Left hindlimb (tissue), 1 donor: Measurements from ENCODE around the gene CEP70.
"Not testable (repeated sequence)": the region's sequence is repeated elsewhere in the genome, so short reads cannot be mapped to it uniquely, and the experiment has no call there.

Experiments
- DNase-seq: peaks from one replicate; pipeline ENCODE4 v3.0.0-alpha.2; 2018

CEP70 gene

DNA sequence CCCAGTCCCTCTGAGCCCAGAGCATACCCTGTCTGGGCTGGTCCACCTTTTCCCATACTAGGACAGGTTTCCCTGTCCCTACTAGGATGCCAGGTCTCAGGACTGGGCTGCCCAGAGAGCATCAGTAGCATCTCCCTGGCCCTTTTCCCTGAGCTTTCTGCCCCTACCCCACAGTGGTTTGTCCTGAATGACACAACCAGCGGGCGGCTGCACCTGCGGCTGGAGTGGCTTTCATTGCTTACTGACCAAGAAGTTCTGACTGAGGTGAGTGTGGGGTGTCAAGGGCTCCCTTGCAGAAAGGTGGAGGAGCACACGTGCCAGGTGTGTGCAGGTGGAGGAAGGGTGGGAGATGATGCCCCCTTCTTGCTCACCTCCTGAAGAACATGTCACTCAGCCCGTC, 126.1 kb downstream of the CEP70 start:
- no peak for DNase-seq

DNA sequence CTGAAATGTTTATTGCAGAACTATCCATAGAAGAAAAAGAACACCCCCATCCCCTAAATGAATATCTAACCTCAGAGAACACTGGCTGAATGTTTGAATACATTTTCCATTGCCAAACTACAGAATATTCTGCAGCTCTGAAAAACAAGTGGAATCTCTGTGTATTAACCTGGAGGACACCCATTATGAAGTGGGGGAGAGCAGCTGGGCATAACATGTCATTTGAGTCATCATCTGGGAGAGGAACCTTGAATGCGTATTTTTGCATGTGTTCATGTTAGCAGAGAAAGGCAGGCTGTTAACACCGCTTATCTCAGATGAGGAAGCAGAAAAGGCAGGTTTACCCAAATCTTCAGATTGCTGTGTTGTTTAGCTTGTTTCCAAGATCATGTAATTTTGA, 128.1 kb downstream of the CEP70 start:
- DNase-seq: no peak

DNA sequence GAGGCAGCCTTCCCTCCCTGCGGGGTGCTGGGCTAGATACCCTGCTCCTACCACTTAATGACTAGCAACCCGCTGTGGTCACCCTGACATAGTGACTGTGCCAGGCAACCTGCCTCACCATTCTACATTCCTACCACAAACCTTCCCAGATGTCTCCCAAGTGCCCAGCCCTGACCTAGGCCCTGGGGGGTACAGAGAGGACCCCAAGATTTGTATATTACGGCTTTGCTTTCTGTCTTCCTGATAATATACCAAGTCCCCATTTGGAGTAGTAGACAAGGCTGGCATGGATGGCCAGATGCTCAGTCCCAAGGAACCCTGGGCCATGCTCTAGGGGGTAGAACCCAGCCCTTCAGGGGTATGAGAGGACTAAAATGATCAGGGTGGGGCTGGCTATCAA, 128.6 kb downstream of the CEP70 start:
- DNase-seq: no peak

DNA sequence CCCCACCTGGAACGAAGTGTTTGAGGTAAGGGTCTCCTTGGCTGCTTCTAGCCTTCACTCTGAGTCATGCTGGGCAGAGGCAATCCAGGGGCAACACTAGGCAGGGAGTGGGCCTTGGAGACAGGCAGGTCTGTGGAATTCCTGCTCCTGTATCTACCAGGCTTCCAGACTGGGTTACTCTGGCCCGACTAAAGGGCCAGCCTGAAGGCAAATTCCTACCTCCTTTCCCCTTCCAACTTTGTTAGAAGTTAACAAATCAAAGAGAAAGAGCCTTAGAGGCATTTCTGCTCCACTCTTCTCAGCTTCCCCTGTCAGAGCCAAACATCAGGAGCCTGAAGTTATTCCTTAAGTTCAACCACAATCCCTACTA, 129.6 kb downstream of the CEP70 start:
- no peak for DNase-seq

DNA sequence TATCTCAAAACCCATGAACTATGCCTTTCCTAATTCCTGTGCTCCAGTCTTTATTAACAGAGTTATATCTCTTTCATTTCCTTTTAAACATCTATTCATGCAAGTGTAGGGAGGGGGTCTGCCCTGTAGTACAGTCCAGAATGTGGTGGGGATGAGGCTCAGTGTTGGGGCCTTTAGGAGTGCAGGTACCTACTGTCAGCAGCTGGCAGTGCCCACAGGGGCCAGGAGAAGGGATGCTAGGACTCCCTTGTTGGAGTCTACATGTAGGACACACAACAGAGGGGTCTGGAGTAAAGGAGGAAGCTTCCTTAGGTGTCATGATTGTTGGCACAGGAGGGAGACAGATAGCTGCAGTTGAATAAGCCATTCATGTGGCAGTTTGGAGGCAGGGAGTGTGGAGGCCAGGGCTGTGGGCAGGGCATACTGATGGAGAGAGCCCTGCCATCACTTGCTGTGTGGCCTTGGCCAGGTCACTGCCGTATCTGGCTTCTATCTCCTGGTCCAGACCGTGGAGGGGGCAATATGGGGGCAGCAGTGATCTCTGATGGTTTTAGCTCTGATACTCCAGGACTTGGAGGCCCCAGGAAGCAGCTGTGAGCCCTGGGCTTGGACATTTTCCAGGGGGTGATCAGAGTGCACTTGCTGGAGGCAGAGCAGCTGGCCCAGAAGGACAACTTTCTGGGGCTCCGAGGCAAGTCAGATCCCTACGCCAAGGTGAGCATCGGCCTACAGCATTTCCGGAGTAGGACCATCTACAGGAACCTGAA, 130.2 kb downstream of the CEP70 start:
- DNase-seq: no peak

DNA sequence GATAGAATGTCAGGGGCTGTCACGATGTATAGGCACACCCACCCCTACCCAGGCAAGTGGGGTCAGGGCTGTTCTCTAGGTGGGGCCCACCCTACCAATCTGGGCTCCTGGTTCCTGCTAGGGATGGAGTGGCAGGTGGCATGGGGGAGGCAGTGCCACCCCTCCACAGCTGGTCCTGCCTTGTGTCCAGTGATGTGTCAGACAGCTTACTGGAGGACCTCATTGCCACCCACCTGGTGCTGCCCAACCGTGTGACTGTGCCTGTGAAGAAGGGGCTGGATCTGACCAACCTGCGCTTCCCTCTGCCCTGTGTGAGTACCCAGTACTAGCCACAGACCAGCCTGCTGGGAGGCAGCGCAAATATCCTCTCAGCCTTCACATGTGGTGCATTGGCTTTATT, 132.2 kb downstream of the CEP70 start:
- no peak for DNase-seq

DNA sequence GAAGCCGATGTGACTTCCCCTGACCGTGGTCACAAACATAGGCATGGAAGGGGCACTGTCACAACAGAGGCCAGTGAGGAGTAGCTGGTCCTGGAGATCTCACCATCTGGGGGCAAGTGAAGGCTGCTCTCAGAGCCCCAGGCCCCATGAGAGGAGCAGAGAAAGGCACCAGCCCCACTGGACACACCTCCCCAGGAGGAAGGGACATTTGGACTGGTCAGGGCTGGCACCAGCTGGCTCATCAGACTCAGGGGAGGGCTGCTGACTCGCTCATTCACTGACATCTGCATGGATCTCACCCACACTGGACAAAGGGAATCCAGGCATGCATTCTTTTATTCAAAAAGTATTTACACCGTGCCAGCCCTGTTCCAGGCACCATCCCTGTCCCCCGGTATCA, 132.8 kb downstream of the CEP70 start:
- no peak for DNase-seq

DNA sequence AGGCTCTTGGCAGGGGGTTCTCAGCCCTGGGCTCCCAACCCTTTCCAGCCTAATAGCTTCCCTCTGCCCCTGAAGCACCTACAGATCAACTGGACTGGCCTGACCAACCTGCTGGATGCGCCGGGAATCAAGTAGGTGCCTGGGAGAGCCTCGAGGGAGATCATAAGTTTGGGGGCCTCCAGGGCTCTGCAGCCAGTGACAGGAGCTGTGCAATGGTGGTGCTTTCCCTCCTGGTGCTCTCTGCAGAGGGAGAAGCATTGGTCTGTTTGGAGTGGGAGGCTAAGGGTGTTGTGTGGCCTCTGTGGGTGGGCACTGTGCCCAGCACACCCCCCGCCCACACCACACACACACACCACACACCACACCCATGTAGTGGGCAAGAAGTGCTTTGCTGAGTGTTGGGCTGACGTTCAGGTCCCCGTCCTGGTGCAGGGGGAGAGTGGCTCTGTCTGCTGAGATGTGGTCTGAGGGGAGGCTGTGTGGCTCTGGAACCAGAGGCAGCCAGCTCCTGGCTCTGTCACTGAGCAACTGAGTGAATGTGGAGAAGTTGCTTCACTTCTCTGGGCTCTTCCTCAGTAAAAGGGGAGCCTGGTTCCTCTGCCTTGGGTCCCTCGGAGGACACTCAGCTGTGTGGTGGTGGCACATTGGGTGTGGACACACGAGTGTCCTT, 133.4 kb downstream of the CEP70 start:
- no peak for DNase-seq

DNA sequence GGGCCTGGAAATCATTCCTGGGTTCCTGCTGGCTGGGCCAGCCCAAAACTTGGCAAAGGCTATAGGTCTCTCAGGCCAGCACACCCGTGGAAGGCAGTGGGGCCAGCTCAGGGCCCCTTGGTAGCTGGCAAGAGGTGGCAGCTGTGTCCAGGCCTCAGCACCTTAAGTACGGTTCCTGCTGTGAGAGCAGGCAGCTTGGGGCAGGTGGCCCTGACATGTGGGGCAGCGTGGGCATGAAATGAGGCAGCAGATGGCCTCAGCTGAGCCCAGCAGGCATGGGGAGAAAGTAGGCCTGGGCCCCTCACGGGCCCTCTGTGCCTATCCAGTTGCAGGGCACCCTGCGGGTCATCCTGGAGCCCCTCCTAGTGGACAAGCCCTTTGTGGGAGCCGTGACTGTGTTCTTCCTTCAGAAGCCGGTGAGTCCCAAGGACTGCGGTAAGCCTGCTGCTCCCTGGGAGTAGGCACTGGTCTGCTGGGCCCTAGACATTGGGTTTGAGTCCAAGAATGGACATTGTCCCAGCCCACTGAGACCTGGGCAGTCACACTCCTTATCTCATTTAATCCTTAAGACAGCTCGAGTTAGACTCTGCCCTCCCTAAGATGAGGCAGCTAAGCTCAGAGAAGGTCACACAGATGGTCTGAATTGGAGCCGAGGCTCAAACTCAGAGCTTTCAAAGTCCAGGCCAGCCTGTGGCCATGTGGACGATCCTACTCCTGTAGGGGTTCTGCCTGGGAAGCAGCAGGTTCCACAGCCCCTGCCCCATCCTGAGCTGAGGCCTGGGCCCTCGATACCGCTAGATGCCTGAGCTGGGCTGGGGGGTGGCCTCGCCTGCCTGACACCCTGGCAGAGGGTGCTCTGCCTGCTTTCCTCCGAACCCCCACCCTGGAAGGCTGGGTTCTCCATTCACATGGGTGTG, 134.2 kb downstream of the CEP70 start:
- no peak for DNase-seq

DNA sequence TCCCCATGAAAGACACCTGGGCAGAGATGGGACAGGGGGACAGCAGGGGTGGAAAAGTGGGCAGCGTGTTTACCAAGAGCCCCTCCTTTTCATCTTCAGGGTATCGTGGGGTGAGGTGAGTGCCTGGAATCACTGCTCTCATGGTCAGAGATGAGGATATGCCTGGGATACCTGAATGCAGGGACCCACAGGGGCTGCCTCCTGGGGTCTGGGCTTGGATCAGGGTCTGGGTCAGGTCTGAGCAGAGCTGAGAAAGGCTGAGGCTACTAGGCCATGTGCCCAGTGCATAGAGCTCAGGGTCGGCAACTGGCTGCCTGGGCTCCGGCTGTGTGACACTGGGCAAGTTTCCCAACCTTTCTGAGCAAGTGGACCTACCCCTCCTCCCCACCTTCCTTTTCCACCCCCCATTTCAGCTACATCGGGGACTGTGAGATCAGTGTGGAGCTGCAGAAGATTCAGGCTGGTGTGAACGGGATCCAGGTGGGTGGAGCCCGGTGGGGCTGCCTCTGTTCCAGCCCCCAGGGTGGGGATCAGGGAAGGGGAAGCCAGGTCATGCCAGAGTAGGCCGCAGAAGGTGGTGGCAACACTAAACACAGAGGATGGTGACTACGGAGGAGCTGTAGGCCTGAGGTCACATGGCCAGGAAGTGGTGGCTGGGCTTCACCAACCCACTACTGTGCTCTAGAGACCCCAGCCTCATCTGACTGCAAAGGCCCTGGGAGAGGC, 135.1 kb downstream of the CEP70 start:
- DNase-seq: no peak

DNA sequence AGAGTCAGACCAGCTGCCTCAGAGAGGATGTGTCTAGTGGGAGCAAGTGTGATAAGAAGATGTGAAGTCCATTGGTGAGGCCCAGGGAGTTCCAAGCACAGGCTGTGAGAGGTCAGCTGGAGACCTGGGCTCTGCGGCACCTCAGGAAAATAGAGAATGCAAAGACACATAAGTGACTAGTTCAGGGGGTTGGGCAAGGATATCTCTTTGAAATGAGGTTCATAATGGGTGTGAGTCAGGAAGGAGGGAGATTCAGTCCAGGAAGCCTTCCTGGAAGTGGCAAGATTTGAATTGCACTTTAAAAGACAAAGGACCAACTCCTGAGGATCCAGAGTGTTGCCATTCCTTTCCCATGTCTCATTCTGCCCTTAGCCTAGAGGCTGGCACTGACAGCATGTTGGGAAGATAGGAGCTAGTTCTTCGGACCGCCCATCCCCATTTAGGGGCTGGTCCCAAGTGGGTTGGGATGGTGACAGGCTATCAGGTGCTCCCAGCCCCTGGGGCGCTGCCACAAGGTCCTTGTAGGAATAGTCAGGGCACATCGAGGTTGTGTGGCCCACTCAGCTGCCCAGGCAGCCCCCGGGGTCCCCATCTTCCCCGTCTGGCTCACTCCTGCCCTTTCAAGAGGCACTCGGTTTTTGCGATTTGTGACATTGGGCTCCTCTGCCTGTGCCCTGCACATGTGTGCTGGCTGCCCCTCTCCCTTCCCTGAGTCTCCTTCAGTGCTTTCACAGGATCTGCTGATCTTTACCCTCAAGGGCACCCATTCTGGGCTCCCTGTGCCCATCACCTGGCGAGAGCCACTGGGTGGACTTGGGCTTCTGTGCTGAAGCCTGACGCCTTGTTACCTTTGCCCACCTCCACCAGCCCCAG, 136.0 kb downstream of the CEP70 start:
- DNase-seq: no peak

DNA sequence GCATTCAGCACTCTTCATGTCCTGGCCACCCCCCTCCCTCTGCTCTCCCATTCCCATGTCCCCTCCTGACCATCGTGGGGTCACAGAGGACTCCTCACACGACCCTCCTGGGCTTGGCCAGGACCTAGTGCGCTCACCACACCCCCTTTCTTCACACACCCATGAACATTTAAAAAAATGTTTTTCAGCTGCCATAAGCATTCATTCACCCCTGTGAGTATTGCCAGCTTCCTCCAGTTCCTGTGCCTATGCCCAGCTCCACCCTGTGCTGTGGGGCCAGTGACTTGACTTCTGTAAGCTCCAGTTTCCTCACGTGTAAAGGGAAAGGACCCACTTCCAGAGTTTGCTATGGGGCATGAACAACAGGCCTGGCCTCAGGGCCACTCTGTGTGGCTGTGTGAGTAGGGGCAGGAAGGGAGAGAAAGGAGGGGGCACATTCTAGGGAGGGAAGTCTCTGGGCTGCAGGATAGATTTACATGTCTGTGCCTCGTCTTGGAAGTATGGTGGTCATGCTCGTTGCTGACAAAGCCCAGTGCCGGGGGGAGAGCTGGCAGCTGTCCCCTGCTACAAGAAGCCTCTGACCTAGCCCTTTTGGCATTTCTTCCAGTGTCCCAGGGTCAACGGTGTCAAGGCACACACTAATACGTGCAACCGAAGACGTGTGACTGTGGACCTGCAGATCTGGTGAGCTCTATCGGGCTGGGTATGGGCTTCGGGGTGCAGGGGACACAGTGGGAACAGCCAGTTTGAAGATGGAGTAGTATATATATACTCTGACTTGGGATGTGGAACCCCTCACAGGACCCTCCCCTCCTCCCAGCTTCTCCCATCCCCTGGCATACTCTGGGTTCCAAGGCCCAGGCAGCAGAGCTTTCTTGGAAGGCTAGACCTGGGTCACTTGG, 136.8 kb downstream of the CEP70 start:
- no peak for DNase-seq

DNA sequence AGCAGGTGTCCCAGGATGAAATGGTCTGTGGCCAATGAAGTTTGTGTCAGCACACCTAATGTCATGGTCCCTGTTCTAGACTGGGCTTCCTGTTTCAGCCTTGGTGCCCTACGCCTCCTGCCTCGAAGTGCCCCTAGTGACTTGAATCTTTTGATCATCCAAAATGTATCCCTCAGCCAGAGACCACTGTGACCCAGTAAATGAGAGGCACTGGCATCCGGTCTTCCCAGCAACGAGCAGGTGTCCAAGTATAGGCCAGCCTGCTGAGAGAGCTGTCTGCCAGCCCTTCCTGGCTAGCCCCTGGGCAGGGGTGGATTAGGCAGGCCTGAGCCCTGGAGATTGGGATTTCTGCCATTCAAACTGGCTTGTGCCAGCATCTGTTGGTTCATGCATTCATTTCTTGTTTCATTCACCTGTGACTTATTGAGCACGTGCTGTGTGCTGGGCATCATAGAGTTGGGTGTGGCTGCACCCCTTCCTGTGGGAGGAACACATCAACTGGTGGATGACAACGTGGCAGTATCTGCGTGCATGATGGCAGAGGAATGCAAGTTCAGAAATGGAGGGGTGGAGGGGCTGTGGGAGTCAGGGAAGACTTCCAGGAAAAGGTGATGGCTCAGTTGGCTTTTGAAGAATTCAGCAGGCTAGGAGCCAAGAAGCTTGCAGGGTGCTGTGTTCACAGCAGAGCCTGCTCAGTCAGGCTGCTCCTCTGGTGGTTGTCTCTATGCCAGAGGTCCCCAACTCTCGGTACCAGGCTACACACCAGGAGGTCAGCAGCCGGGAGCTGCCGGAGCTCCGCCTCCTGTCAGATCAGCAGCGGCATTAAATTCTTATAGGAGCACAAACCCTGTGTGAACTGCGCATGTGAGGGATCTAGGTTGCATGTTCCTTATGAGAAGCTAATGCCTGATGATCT, 138.0 kb downstream of the CEP70 start:
- DNase-seq: no peak

DNA sequence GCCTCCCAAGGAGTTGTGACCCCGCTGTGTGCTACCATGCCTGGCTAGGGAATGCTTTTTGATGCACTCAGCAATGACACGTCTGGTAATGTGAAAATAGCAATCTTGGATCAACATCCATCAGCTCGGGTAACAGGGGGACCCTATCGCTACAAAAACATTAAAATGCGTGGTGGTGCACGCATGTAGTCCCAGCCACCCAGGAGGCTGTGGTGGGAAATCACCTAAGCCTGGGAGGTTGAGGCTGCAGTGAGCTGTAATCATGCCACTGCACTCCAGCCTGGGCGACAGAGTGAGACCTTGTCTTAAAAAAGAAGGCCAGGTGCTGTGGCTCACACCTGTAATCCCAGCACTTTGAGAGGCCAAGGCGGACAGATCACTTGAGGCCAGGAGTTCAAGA, 140.1 kb downstream of the CEP70 start:
- DNase-seq: not testable (repeated sequence)

DNA sequence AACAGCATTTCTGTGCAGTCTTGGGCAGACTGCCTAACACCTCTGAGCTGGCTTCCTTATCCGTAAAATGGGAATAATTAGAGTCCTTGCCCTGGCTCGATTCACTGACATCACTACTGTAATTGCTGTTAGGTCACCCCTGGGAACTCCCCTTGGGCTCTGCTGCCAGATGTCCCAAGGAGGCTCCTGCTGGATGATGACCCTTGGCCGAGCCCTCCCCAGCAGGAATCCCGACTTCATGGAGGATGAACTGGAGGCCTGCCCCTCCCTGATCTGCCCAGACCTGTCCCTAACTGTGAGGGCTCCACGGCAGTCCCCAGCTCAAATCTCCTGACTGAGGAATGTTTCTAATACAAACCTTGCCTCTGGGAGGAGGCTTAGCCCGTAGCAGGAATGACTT, 141.6 kb downstream of the CEP70 start:
- DNase-seq: no peak

DNA sequence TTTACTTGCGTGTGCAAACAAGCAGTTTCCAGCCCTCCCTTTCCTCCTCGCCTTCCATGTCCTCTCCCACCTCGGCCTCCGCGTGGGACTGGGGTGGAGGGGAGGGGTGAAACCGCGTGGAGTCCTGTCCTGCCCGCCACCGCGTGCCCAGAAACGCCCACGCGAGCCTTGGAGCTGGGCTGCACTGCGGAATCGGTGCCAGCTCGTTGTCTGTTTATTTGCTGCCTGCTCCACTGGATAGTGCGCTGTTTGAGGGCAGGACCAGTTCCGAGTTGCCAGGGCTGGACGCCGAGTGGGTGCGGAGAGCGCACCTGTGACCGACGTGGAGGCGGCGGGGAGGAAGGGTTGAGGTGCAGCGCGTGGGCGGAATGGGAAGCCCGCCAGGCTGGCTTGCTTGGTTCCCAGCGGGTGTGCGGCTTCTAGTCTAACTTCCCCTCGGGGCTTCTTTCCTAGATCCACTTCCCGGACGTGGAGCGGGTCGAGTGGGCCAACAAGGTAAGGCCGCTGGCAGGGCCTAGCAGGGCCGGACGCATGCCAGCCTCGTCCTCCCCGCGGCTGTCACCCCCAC, 142.4 kb downstream of the CEP70 start:
- no peak for DNase-seq

DNA sequence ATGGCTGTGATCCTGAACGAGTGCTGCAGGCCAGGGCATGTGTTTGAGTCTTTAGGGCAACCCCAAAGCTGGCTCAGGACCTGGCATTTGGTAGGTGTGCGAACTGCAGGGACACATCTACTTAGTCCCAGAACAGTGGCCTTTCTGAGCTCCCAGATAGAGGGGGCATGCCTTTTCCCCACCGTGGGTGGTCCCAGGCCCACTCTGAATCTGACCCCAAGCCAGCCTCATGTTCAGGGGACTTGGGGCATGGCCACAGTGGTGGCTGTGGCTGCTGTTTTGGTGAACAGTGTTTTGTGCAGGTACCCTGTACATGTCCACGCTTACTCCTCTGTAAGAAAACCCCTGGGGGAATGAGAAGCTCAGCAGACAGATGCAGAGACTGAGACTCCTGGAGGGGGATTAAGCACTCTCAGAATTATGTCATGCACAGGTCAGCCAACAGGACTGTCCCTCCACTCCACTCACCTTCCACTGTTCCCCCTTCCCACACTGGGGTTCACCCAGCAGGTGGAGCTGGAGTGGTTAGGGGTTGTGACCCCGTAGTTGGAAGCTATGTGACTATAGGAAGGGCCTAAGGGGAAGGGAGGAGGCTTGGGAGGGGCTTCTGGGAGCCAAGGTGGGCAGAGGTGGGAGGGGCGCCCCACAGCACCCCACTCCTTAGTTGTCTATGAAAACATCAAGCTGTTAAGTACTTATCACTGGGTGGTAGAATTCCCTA, 143.2 kb downstream of the CEP70 start:
- no peak for DNase-seq

DNA sequence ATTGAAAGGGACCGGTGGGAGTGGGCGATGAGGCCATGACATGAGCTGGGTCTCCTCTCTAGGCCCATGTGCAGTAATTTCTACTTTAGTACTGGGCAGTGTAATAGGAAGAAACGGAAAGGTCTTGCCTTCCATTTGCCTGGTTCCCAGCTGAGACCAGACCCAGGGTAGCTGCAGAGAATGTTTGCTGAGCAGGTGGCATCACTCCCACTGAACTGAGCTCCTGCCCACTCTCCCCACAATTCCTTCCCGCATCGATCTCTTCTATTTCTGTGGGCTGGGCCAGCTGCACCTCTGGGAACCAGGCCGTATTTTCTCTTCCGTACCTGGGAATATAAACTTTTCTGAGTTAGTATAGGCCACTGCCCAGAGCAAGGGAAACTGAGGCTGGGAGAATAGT, 143.9 kb downstream of the CEP70 start:
- no peak for DNase-seq

DNA sequence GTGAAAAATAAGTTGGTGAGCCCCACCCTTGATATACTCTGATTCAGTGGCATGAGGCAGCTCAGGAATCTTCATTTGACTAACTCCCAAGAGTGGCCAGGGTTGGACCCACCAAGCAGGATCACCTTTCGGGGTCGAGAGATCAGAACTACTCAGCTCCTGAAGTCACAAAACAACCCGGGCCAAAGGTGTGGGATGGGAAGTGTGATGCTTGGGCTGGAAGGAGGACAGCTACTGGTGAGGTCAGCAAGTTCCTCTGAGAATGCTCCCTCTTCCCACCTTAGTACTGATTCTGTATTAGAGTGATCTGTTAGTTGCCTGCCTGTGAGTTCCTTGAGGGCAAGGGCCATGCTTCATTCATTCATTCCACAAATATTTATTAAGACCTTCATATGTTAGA, 144.6 kb downstream of the CEP70 start:
- no peak for DNase-seq
